GM21786 (cell line): Measurements from ENCODE around the gene FAM50B.
A peak's percentile ranks its signal among the peaks of the same experiment; 100 is the strongest.

ENCODE experiments used
- ATAC-seq: cut with Tn5 transposase; IDR thresholded peaks from one replicate; pipeline ENCODE4 v1.9.1; 2021; ENCODE audit not compliant: unreplicated experiment

The FAM50B gene

GRCh38 chr6:3848925-3849605, at the start of gene FAM50B:
Gene FAM50B, plus strand, starts transcription at chr6:3849373. Its CDS starts 439 bp downstream, at chr6:3849812.
- ATAC-seq, result peak; percentile 89

- ATAC-seq, result no peak
Measured at GRCh38 chr6:3799719-3800118, 49.5 kb upstream of the FAM50B start.

GRCh38 chr6:3800850-3801591, 48.2 kb upstream of the FAM50B start:
- ATAC-seq, result no peak

- peak; percentile 56 for ATAC-seq
Measured at GRCh38 chr6:3801960-3802359, 47.2 kb upstream of the FAM50B start.

- no peak for ATAC-seq
Measured at GRCh38 chr6:3803627-3804468, 45.3 kb upstream of the FAM50B start.

GRCh38 chr6:3804964-3805363, 44.2 kb upstream of the FAM50B start:
- ATAC-seq, result no peak

GRCh38 chr6:3805448-3806123, 43.6 kb upstream of the FAM50B start:
- ATAC-seq, result no peak

GRCh38 chr6:3806169-3806922, 42.8 kb upstream of the FAM50B start:
- no peak for ATAC-seq

- ATAC-seq, result no peak
Measured at GRCh38 chr6:3808199-3808598, 41.0 kb upstream of the FAM50B start.

- ATAC-seq, result no peak
Measured at GRCh38 chr6:3808759-3809514, 40.2 kb upstream of the FAM50B start.

- no peak for ATAC-seq
Measured at GRCh38 chr6:3809515-3809891, 39.7 kb upstream of the FAM50B start.

GRCh38 chr6:3809982-3810381, 39.2 kb upstream of the FAM50B start:
- no peak for ATAC-seq

- ATAC-seq, result no peak
Measured at GRCh38 chr6:3811191-3811590, 38.0 kb upstream of the FAM50B start.

- ATAC-seq, result no peak
Measured at GRCh38 chr6:3812596-3812995, 36.6 kb upstream of the FAM50B start.

GRCh38 chr6:3813150-3813780, 35.9 kb upstream of the FAM50B start:
- peak; percentile 88 for ATAC-seq

- no peak for ATAC-seq
Measured at GRCh38 chr6:3813918-3814317, 35.3 kb upstream of the FAM50B start.

- ATAC-seq, result no peak
Measured at GRCh38 chr6:3814539-3814938, 34.6 kb upstream of the FAM50B start.

- no peak for ATAC-seq
Measured at GRCh38 chr6:3816251-3816650, 32.9 kb upstream of the FAM50B start.
